Activated CD4-positive, alpha-beta T cell treated with anti-CD3 and anti-CD28 coated beads, Interleukin-2, amount 10 ng/mL, durations not matched to agents 7 days and 5 days (primary cell): ENCODE measurements around the gene KCNT1. TPM values are rescaled to one million over a fixed set of nuclear protein-coding genes. Genes with fewer than 3 reads are reported as not detected.

Source experiments
- CTCF ChIA-PET: fragments of 350-600 bp; sonication (Branson Sonifier 250); formaldehyde crosslinking; loops from one replicate; lab custom pipeline; 2021; ENCODE audit warnings: antibody characterized with exemption; lab: Charles Lee
- POLR2A ChIA-PET: fragments of 350-600 bp; sonication (Branson Sonifier 250); formaldehyde crosslinking; loops from one replicate; lab custom pipeline; 2021; ENCODE audit warnings: antibody characterized with exemption; lab: Charles Lee
- DNase-seq: peaks from one replicate; pipeline ENCODE4 v3.0.0-alpha.2; 2020
- H3K27ac Mint-ChIP-seq: one replicate; pipeline ENCODE4 v1.8.0; 2021; ENCODE audit warnings: mild to moderate bottlenecking, moderate library complexity, mixed read lengths
- H3K27me3 Mint-ChIP-seq: one replicate; pipeline ENCODE4 v1.8.0; 2021; ENCODE audit warnings: mixed read lengths
- H3K36me3 Mint-ChIP-seq: one replicate; pipeline ENCODE4 v1.8.0; 2021; ENCODE audit warnings: low read depth, mixed read lengths
- H3K4me1 Mint-ChIP-seq: one replicate; pipeline ENCODE4 v1.8.0; 2021; ENCODE audit warnings: mixed read lengths
- H3K4me3 Mint-ChIP-seq: one replicate; pipeline ENCODE4 v1.8.0; 2021; ENCODE audit warnings: mild to moderate bottlenecking, moderate library complexity, mixed read lengths
- H3K9me3 Mint-ChIP-seq: one replicate; pipeline ENCODE4 v1.8.0; 2021; ENCODE audit warnings: mixed read lengths
- total RNA-seq, 2 experiments: library from RNA; stranded (reverse); gene quantifications; one replicate each; pipeline ENCODE4 v1.2.3, GENCODE V29; 2021

Gene KCNT1
- total RNA-seq, 2 experiments from 2014 or later, result 0.08 TPM; not detected in 1

DNA sequence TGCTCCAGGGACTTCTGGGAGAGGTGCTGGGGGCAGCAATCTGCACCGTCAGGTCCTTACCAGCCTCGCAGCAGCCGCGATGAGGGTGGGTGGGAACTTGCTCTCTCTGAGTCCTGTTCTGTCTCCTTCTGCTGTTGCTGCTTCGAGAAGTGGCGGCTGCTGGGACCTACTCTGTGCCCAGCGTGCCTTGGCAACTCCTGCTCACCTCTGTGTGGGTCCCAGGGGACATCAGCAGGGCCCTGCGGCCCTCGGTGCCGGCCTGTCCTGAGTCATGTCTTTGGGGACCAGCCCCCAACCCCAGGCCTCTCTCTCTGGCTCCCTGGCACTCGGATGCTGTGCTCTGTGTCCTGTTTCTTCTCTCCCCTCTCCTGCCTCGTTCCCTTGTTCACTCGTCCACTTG, 49.5 kb downstream of the KCNT1 start:
- no peak overlapping the region for H3K4me3 Mint-ChIP-seq
- no peaks in the 10 kb centered on the region for H3K36me3 Mint-ChIP-seq
- H3K9me3 Mint-ChIP-seq, result no peaks in the 10 kb centered on the region
- no peaks in the 10 kb centered on the region for H3K4me1 Mint-ChIP-seq
- CTCF ChIA-PET, result no interaction called here
- no peaks in the 10 kb centered on the region for H3K27me3 Mint-ChIP-seq
- H3K27ac Mint-ChIP-seq, result no peak overlapping the region
- POLR2A ChIA-PET, result no interaction called here
- no peak for DNase-seq

- H3K4me1 Mint-ChIP-seq, result no peaks in the 10 kb centered on the region
- POLR2A ChIA-PET, result no interaction called here
- H3K27me3 Mint-ChIP-seq, result no peaks in the 10 kb centered on the region
- no peak overlapping the region for H3K4me3 Mint-ChIP-seq
- DNase-seq, result no peak
- CTCF ChIA-PET, result interaction anchor here (0.5 kb wide), 1 partner anchor 1811 kb away, joined by 3 read pairs; no protein-coding TSS in a partner anchor
- no peaks in the 10 kb centered on the region for H3K36me3 Mint-ChIP-seq
- no peaks in the 10 kb centered on the region for H3K9me3 Mint-ChIP-seq
- H3K27ac Mint-ChIP-seq, result no peak overlapping the region
Measured at GRCh38 chr9:135752281-135753204, 50.6 kb downstream of the KCNT1 start.

DNA sequence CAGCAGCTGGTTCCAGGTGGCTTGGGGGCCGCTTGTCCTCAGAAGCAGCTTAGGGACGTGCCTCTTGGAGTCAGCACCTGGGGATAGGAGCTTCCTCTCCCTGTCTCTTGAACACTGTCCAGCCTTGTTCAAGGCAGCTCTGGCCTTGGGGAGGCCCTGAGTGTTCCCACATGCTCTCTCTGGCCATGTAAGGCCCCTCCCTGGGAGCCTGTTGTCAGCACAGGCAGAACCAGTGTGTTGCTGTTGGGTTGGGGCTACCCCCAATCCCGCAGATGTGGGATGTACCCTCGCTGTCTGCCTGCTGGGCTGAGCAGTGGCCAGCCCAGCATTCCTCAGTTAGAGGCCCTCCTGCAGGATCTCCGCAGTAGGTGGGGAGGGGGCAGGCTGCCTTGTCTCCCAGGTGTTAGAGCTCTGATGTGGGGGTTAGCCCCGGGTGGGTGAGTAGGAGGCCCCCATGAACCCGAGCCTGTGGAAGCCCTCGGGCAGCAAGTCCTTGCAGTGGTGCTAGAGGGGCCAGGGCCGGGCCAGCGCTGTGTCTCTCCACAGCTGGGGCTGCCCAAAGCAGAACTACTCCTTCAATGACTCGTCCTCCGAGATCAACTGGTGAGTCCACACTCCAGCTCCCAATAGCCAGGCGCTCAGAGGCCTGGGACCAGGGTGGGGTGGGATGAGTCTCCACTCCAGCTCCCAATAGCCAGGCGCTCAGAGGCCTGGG, 51.6 kb downstream of the KCNT1 start:
- Mint-ChIP-seq H3K27ac (no peak overlapping the region), H3K9me3 (no peaks in the 10 kb centered on the region), H3K4me3 (no peak overlapping the region), H3K36me3 (no peaks in the 10 kb centered on the region), H3K4me1 (no peaks in the 10 kb centered on the region), H3K27me3 (no peaks in the 10 kb centered on the region)
- CTCF ChIA-PET, result interaction anchor here (0.5 to 0.7 kb wide), 2 partner anchors 45 to 1810 kb away, joined by 3 to 6 read pairs; no protein-coding TSS in a partner anchor
- DNase-seq, result no peak
- POLR2A ChIA-PET, result no interaction called here

DNA sequence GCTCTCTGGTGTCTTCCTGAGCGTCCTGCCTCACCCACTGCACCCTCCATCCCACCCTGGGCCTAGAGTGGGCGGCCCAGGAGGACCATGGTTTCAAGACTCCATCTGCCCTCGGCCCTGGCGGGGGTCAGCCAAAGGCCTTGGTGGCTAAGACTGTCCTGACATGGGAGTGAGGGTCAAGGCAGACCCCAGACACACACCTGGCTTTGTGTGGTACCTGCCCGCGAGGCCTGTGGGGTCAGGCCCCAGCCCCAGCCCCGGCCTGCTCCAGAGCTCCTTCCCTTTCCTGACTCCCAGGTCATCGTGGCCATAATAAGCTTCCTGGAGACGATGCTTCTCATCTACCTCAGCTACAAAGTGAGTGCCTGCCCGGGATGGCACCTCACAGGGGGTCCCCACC, 54.6 kb downstream of the KCNT1 start:
- ChIA-PET CTCF (no interaction called here), POLR2A (no interaction called here)
- Mint-ChIP-seq H3K4me3 (no peak overlapping the region), H3K9me3 (no peaks in the 10 kb centered on the region), H3K27ac (no peak overlapping the region), H3K27me3 (no peaks in the 10 kb centered on the region), H3K4me1 (no peaks in the 10 kb centered on the region), H3K36me3 (no peaks in the 10 kb centered on the region)
- DNase-seq, result no peak

- H3K4me3 Mint-ChIP-seq, result no peak overlapping the region
- CTCF ChIA-PET, result no interaction called here
- no peaks in the 10 kb centered on the region for H3K4me1 Mint-ChIP-seq
- DNase-seq, result no peak
- H3K9me3 Mint-ChIP-seq, result no peaks in the 10 kb centered on the region
- H3K27me3 Mint-ChIP-seq, result no peaks in the 10 kb centered on the region
- no peak overlapping the region for H3K27ac Mint-ChIP-seq
- POLR2A ChIA-PET, result no interaction called here
- no peaks in the 10 kb centered on the region for H3K36me3 Mint-ChIP-seq
Measured at GRCh38 chr9:135757356-135757755, 55.4 kb downstream of the KCNT1 start.

GRCh38 chr9:135758056-135758455, 56.1 kb downstream of the KCNT1 start:
- CTCF ChIA-PET, result no interaction called here
- Mint-ChIP-seq H3K9me3 (no peaks in the 10 kb centered on the region), H3K4me1 (no peaks in the 10 kb centered on the region), H3K36me3 (no peaks in the 10 kb centered on the region), H3K4me3 (no peak overlapping the region), H3K27ac (no peak overlapping the region), H3K27me3 (no peaks in the 10 kb centered on the region)
- POLR2A ChIA-PET, result no interaction called here
- no peak for DNase-seq

DNA sequence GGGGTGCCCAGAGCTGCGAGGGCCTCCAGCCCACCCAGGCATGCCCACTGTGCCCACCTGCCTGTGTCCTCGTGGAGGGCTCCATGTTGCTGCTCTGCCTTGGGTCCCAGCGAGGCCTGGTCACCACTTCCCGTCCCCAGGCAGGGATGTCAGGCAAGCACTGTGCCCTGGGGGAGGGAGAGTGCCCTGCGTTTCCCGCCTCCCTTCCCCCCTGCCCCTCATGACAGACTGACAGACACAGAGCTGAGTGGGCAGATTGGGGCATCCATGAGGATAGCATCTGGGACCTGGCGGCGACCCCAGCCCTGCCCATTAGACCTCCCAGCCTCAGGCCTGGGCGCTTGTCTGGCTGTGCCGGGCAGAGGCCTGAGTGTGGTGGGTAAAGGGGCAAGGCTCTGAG, 56.9 kb downstream of the KCNT1 start:
- H3K27ac Mint-ChIP-seq, result no peak overlapping the region
- H3K27me3 Mint-ChIP-seq, result no peaks in the 10 kb centered on the region
- no peaks in the 10 kb centered on the region for H3K36me3 Mint-ChIP-seq
- DNase-seq, result no peak
- ChIA-PET CTCF (interaction anchor here (0.9 kb wide), 1 partner anchor 9 kb away, joined by 3 read pairs; no protein-coding TSS in a partner anchor), POLR2A (no interaction called here)
- no peaks in the 10 kb centered on the region for H3K9me3 Mint-ChIP-seq
- H3K4me1 Mint-ChIP-seq, result no peaks in the 10 kb centered on the region
- H3K4me3 Mint-ChIP-seq, result no peak overlapping the region

DNA sequence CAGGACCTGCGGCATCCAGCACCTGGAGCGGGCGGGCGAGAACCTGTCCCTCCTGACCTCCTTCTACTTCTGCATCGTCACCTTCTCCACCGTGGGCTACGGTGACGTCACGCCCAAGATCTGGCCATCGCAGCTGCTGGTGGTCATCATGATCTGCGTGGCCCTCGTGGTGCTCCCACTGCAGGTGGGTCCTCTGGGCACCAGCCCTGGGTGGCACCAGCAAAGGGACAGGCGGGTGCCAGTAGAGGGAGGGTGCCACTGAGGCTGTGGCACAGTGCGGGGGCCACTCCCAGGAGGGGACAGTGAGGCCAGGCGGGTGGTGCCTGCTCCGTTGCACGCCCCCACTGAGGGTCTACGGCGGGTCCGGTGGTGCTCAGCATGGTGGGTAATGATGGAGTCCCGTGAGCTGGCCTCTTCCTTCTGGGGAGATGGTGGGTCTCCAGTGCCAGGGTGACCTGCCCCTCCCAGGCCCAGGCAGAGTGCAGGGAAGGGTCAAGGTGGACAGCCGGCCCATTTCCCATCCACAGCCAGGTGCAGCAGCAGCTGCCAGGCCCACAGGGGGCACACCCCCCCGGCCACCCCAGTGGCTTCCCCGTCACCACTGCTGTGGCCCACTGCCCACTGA, 57.8 kb downstream of the KCNT1 start:
- no peak for DNase-seq
- H3K4me1 Mint-ChIP-seq, result no peaks in the 10 kb centered on the region
- no peaks in the 10 kb centered on the region for H3K27me3 Mint-ChIP-seq
- peaks cover under 1% of the 10 kb centered on the region for H3K9me3 Mint-ChIP-seq
- no peak overlapping the region for H3K4me3 Mint-ChIP-seq
- H3K27ac Mint-ChIP-seq, result no peak overlapping the region
- H3K36me3 Mint-ChIP-seq, result no peaks in the 10 kb centered on the region
- ChIA-PET CTCF (interaction anchor here (0.9 kb wide), 1 partner anchor 8 kb away, joined by 3 read pairs; no protein-coding TSS in a partner anchor), POLR2A (no interaction called here)

DNA sequence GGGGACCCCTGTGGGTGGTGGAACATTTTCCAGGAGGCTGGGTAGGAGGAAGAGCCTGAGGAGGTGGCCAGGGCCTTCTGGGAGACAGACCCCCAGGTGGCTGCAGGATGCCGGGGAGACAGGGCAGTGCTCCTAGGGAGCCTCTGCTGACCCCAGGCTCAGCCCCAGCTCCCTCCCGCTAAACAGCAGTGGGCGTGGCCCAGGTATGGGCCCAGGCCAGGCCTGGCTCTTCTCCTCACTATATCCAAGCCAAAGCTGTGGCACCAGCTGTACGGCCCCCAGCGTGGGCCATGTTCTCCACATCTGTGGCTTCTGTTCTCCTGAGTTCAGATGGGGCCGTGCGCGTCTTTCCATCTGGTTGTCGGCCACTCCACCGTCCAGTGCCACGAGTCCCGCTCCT, 58.5 kb downstream of the KCNT1 start:
- H3K27ac Mint-ChIP-seq, result no peak overlapping the region
- POLR2A ChIA-PET, result no interaction called here

DNA sequence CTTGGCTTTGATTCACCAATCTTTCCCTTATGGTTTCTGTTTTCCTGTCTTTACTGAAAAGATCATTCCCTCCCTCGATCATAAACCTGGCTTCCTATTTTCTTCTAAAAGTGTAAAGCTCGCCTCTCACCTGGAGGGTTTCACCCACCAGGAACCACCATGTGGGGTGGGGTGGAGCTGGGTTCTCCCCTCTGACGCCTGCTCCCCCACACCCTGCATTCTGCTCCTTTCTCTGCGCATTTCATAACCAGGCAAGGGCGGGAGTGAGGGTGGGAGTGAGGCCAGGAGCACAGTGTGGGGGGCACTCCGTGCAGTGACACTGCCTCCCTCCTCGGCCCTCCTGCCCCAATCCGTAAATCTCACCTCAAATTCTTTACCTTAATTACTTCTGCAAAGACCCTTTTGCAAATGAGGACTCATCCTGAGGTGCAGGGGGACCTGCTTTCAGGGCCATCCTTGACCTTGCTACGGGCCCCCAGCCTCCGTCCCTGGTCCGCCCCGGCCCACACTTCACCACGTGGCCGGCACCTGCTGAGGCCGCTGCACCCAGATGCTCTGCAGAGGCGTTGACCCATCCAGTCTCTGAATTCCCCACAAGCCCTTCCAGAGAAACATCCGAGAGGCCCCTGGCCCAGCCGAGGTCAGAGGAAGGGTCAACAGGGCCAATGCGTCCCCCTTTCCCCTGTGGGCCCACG, 59.3 kb downstream of the KCNT1 start:
- POLR2A ChIA-PET, result no interaction called here
- CTCF ChIA-PET, result no interaction called here

More for the DNA sequence above, 58.5 kb downstream of the KCNT1 start:
- Mint-ChIP-seq H3K27me3 (no peaks in the 10 kb centered on the region), H3K36me3 (no peaks in the 10 kb centered on the region), H3K4me1 (no peaks in the 10 kb centered on the region), H3K9me3 (peaks cover 2% of the 10 kb centered on the region), H3K4me3 (no peak overlapping the region)
- no peak for DNase-seq
- CTCF ChIA-PET, result no interaction called here

GRCh38 chr9:135761845-135762168, 59.8 kb downstream of the KCNT1 start:
- no peaks in the 10 kb centered on the region for H3K36me3 Mint-ChIP-seq
- CTCF ChIA-PET, result no interaction called here
- H3K4me3 Mint-ChIP-seq, result no peak overlapping the region
- POLR2A ChIA-PET, result no interaction called here
- peaks cover 12% of the 10 kb centered on the region for H3K9me3 Mint-ChIP-seq
- H3K4me1 Mint-ChIP-seq, result no peaks in the 10 kb centered on the region
- DNase-seq, result no peak
- H3K27me3 Mint-ChIP-seq, result no peaks in the 10 kb centered on the region
- no peak overlapping the region for H3K27ac Mint-ChIP-seq

More for the DNA sequence above, 59.3 kb downstream of the KCNT1 start:
- H3K4me1 Mint-ChIP-seq, result no peaks in the 10 kb centered on the region
- peaks cover 8% of the 10 kb centered on the region for H3K9me3 Mint-ChIP-seq
- no peak for DNase-seq
- H3K27ac Mint-ChIP-seq, result no peak overlapping the region
- H3K36me3 Mint-ChIP-seq, result no peaks in the 10 kb centered on the region
- no peaks in the 10 kb centered on the region for H3K27me3 Mint-ChIP-seq
- H3K4me3 Mint-ChIP-seq, result no peak overlapping the region

GRCh38 chr9:135762921-135763320, 60.9 kb downstream of the KCNT1 start:
- Mint-ChIP-seq H3K36me3 (no peaks in the 10 kb centered on the region), H3K27ac (no peak overlapping the region), H3K4me1 (no peaks in the 10 kb centered on the region), H3K27me3 (no peaks in the 10 kb centered on the region), H3K9me3 (peaks cover 12% of the 10 kb centered on the region), H3K4me3 (no peak overlapping the region)
- DNase-seq, result no peak
- POLR2A ChIA-PET, result no interaction called here
- CTCF ChIA-PET, result no interaction called here
